ENCODE measurements around the gene PSMD6.

The PSMD6 gene

DNA sequence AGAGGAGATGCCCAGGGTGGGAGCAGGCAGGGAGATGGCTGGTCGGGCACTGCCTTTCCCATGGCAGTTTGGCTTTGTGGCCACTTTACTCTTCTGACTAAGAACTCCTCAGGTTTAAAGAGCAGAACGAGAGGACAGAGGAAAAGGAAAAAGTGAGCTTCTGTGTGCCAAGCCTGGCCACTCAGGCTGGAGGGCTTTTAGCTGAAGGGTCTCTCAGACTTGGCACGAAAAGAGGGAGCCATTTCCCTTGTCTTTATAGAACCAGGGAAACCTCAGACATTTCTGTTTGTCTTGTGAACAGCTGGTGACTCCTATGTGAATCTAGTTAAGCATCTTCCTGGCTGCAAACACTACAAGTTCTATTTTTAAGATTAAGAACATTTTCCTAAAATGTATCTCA, 23.3 kb upstream of the PSMD6 start:
- DNase-seq (ENCODE audit: low read depth): no peak

GRCh38 chr3:64042952-64043351, 19.7 kb upstream of the PSMD6 start:
- no peak for DNase-seq (ENCODE audit: low read depth)

- no peak for DNase-seq (ENCODE audit: low read depth)
These were observed 16.9 kb upstream of the PSMD6 start for GRCh38 chr3:64039981-64040733.

DNA sequence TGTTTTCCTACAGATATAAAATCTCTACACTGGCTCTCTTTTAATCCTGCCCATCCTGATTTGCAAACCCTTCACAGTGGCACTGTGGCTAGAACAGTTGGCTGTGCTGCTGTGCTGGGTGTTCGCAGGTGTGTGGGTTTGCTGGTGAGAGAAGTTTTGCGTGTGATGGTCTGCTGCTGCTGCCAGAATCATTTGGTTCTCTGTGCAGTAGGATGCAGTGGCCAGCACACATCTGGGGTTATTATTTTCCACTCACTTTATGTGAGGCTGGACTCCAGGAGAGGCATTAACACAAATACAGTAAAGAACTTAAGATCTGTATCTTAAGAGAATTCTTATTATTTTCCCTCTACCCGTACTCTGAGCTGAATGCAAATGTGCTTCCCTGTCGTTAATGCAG, 16.0 kb upstream of the PSMD6 start:
- DNase-seq (ENCODE audit: low read depth): no peak

GRCh38 chr3:64038253-64038767, 15.0 kb upstream of the PSMD6 start:
- DNase-seq (ENCODE audit: low read depth): no peak

GRCh38 chr3:64037084-64037483, 13.8 kb upstream of the PSMD6 start:
- no peak for DNase-seq (ENCODE audit: low read depth)

GRCh38 chr3:64033069-64033468, 9.8 kb upstream of the PSMD6 start:
- DNase-seq (ENCODE audit: low read depth): no peak

DNA sequence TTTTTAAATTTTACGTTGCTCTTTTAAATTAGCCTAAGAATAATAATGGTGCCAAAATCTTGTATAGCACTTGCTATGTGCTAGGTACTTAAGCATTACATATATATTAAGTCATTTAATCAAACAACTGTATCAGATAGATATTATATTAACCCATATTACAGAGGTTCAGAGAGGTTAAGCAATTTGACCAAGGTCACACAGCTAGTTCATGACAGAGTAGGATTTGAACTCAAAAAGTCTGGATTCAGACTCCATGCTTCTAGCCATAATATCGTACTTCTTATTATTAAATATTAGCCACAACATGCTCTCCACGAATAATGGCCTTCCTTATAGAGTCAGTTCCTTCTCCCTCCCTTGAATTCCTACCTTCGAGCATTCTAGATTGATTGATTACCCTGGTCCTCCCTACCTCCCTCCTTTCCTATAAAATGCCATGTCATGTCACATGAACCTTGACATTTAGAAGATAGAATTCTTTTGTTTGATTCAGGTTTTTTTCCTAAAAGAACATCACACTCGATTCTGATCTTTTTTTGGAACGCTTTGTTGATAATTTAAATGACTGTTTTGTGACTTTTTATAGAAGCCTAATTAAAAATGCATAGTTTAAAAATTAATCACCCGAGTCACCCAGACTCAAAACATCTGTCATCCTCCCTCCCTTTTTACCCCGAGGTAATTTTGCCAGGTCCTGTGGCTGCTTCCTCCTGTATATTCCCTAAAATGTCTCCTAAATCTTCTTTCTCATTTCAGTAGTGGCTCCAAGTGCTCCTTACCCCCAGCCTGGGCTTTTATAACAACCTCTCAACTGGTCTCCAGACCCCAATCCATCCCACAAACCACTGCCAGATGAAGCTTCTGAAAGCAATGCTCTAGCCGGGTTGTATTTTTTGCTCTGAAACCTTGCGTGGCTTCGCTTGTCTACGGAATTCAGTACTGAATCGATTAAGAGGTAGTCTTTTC, 8.5 kb upstream of the PSMD6 start:
- DNase-seq (ENCODE audit: low read depth): no peak

DNA sequence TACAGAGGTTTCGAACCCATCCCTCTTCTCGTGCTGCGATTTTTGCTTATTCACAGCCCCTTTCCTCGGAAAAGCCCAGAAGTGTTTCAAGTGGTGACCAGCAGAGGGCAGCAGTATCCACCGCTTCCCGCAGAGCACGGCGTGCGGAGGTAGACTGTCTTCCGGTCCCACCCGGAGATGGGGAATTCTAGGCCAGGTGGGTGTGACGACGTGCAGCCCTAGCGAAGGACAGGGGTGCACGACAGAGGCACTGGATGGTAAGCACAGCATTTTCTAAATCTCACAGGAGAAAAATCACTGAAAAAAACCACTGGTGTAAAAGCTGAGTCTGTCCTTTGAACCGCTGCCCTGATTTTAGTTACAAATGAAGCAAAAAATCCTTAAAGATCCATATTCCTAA, 7.4 kb upstream of the PSMD6 start:
- peak; percentile 69 for DNase-seq (ENCODE audit: low read depth)

DNA sequence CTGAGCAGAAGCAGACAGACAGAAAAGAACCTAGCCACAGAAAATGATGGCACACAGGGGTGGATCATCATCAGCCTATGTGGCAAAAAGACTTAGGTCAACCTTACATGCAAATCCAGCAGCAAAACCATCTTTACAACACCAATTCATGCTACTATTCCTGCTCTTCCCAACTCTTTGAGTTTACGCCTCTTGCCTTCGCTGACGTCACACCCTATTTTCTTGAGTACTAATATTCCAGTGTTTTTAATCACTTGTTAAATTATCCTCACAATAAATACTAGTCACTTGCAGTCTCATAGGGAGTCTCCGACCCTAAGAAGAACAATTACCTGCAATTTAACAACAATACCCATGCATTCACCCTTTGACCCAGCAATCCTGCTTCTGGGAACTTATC, 6.0 kb upstream of the PSMD6 start:
- no peak for DNase-seq (ENCODE audit: low read depth)

DNA sequence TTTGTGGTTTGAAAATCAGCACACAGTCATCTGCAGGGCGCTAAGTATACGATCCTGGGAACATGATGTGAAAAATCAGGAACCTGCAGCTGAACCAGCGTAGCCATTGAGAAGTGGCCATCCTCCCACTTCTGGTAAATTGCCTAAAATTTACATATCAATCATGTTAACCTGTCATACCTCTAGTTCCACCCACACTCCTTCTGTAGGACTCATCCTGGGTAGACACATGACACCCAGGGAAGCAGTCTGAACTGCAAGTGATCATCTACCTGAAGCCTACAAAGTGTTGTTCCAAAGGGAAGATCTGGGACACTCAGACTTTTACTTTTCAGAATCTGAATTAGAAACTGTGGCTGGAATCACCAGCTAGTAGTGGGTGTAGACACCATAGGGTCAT, 5.5 kb upstream of the PSMD6 start:
- no peak for DNase-seq (ENCODE audit: low read depth)

DNA sequence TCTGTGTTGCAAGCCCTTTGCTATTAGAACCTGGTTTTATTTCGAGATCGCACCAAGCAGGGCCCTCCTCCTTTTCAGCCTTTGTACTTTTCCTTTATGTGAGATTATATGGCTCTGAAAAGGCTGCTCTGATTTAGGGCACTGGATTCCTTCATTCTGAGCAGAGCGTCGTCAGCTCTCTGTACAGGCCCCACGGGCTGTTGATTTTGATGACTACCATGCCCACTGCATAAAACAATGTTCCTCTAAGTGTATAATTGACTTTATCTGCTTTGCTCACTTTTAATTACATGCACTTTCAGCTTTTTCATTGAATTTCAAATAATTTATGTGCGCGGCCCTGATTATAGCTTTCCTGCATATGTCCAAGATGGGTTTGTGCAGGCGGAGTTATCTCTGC, 4.4 kb upstream of the PSMD6 start:
- no peak for DNase-seq (ENCODE audit: low read depth)

DNA sequence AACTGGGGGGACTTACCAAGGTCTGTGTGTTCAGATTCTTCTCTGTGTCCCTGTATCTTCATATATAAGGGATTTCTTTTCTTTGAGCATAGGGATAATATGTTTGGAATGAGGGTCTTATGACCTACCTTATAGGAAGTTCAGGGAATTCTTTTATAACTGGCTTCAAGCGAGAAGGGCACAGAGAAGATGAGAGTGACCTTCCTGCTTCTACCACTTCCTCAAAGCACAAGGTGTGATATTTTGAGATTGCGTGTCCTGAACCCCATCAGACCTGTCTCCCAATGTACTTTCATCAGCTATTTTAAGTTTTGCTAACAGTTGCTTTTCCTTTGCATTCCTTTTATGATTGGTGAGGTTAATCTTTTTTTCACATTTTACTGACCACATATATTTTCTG, 3.1 kb upstream of the PSMD6 start:
- no peak for DNase-seq (ENCODE audit: low read depth)

DNA sequence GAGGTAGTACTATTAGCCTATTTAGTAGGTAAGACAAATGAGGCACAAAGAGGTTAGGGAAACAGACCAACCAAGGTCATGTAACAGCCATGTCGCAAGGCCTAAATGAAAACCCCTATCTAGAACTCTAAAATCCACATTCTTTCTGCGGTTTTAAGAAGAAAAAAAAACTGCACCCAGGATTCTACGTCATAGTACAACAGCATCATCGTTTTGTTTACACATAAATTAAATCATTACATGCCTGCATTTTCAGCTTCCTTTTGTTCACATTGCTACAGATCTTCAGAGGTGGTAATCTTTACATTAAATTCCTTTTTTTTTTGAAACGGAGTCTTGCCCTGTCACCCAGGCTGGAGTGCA, 548 bp upstream of the PSMD6 start:
- DNase-seq (ENCODE audit: low read depth): no peak

GRCh38 chr3:64022451-64023186, 675 bp downstream of the PSMD6 start:
- DNase-seq (ENCODE audit: low read depth): peak; percentile 1

DNA sequence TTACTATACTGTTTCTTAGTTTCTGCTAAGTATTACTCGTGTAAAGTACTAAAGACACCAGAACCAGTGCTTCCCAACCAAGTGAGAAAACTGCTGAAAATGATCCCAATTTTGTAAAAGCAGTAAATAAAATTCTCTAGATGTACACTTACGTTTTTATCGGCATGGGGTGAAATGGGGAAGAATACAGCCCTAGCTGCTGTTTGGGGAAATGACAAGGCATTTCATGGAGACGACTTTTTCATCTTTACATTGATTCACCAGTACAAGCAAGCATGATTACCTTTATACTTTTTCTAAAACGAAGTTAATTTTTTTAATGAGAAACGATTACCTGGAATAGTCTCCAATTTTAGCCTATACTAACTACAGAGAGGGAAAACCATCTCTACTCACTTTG, 1.4 kb downstream of the PSMD6 start:
- DNase-seq (ENCODE audit: low read depth): no peak

GRCh38 chr3:64019879-64020278, 3.4 kb downstream of the PSMD6 start:
- DNase-seq (ENCODE audit: low read depth): no peak

DNA sequence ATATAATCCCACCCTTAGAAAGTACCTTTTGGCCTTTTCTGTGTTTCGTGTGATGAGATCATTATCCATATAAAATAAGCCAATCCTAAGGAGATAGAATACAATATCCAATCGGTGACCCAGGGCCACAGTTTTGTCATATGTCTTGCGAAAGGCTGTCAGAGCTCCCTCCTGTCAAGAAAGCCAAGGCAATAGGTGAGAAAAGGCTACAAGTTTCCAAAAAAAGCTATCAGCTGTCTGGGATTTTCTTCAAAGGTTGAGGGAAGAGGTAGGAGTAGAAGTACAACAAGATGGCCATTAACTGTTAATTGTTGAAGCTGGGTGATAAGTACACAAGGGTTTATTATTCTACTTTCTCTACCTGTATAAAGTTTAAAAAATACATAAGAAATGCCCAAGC, 4.0 kb downstream of the PSMD6 start:
- no peak for DNase-seq (ENCODE audit: low read depth)

GRCh38 chr3:64016941-64017620, 6.2 kb downstream of the PSMD6 start:
- no peak for DNase-seq (ENCODE audit: low read depth)

- DNase-seq (ENCODE audit: low read depth): no peak
These were observed 11.6 kb downstream of the PSMD6 start for GRCh38 chr3:64011685-64012084.

GRCh38 chr3:64010199-64010598, 13.1 kb downstream of the PSMD6 start:
- no peak for DNase-seq (ENCODE audit: low read depth)

DNA sequence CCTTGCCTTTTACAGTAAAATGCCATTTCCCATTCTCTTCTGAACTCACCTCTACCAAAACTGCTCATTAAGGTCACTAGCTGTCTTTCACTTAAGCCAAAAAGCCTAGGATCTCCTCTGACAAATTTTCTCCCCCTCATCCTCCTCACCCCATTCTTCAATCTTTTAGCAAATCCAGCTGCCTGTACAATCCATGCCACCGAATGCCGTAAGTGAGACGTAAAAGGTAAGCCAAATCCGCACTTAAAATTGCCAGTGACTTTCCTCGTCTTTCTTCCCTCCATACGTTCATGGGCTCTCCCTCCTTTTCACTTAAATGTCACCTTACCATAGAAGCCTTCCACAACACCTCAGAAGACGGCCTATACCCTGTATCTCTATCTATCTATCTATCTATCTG, 13.8 kb downstream of the PSMD6 start:
- no peak for DNase-seq (ENCODE audit: low read depth)
